C4-2B (cell line): ENCODE data around the gene YPEL1.

Experiments
- CTCF ChIP-seq: fragments of 450-650 bp; conservative IDR thresholded peaks from 2 replicates; pipeline ENCODE4 v1.5.1; 2017; ENCODE audit warnings: mild to moderate bottlenecking
- ZFX ChIP-seq: fragments of 450-650 bp; IDR thresholded peaks from 2 replicates; pipeline ENCODE4 v1.6.1; 2017

GRCh38 chr22:21657360-21658032 is 78.1 kb downstream of the YPEL1 start:
- TF ChIP-seq CTCF: no peak; the same call in 1 of the 2 replicates
- no peak for TF ChIP-seq ZFX
